Body of pancreas (tissue), 4 donors: ENCODE data around the gene ILDR2.

ENCODE experiments used
- CTCF ChIP-seq, 7 experiments: fragments of 450-650 bp in 4 of 7; fragments of 200-600 bp in 3 of 7; sonication (generic) in 3 of 7; IDR thresholded peaks; one replicate each; pipeline ENCODE4 v1.5.1; 2016 to 2019; ENCODE audit warnings: antibody characterized with exemption in 7 of 7
- POLR2A ChIP-seq, 3 donors: fragments of 450-650 bp; IDR thresholded peaks; one replicate each; pipeline ENCODE4 v1.6.1; 2016; ENCODE audit warnings: antibody characterized with exemption in 3 of 3, mild to moderate bottlenecking in 2 of 3

- TF ChIP-seq CTCF (IDR thresholded peaks at IDR 0.05) = no peak
- no peak for TF ChIP-seq POLR2A (IDR thresholded peaks at IDR 0.05)
Observed at GRCh38 chr1:166960858-166961474, 14.4 kb downstream of the ILDR2 start.
